LoVo (cell line): ENCODE data around the gene RPF1.
"Not testable (repeated sequence)": the region's sequence is repeated elsewhere in the genome, so short reads cannot be mapped to it uniquely, and the experiment has no call there.

Experiments used
- DNase-seq: peaks from one replicate; pipeline ENCODE4 v3.0.0-alpha.2; 2016; ENCODE audit warnings: low spot score

The RPF1 gene

GRCh38 chr1:84492726-84493125, 13.7 kb downstream of the RPF1 start:
- DNase-seq: no peak

GRCh38 chr1:84493747-84494146, 14.7 kb downstream of the RPF1 start:
- DNase-seq: no peak

- DNase-seq: no peak
Observed at GRCh38 chr1:84496498-84496897, 17.4 kb downstream of the RPF1 start.

- no peak for DNase-seq
Observed at GRCh38 chr1:84497631-84498275, 18.7 kb downstream of the RPF1 start.

- DNase-seq: no peak
Observed at GRCh38 chr1:84502927-84503326, 23.9 kb downstream of the RPF1 start.

- DNase-seq: no peak
Observed at GRCh38 chr1:84504580-84505492, 25.8 kb downstream of the RPF1 start.

GRCh38 chr1:84505493-84506001, 26.5 kb downstream of the RPF1 start:
- peak; percentile 47 for DNase-seq

GRCh38 chr1:84506002-84506728, 27.1 kb downstream of the RPF1 start, which contains the start of the genes GNG5 and SPATA1:
Gene GNG5 (minus strand): TSS chr1:84506581. CDS start chr1:84506091, 490 bp downstream.
Gene SPATA1 (plus strand): TSS chr1:84506386. CDS start chr1:84516360, 9,974 bp downstream.
- peak; percentile 97 for DNase-seq

- no peak for DNase-seq
Observed at GRCh38 chr1:84506729-84507453, 27.8 kb downstream of the RPF1 start.

- DNase-seq: not testable (repeated sequence)
Observed at GRCh38 chr1:84507887-84508286, 28.8 kb downstream of the RPF1 start.

GRCh38 chr1:84508510-84508909, 29.4 kb downstream of the RPF1 start:
- DNase-seq: no peak

GRCh38 chr1:84509029-84509428, 30.0 kb downstream of the RPF1 start:
- DNase-seq: no peak

GRCh38 chr1:84510165-84510564, 31.1 kb downstream of the RPF1 start:
- no peak for DNase-seq

- DNase-seq: no peak
Observed at GRCh38 chr1:84510668-84511067, 31.6 kb downstream of the RPF1 start.

- DNase-seq: no peak
Observed at GRCh38 chr1:84524590-84524989, 45.5 kb downstream of the RPF1 start.

GRCh38 chr1:84525779-84526178, 46.7 kb downstream of the RPF1 start:
- no peak for DNase-seq

- DNase-seq: no peak
Observed at GRCh38 chr1:84538599-84538998, 59.5 kb downstream of the RPF1 start.

- peak; percentile 7 for DNase-seq
Observed at GRCh38 chr1:84539972-84540371, 60.9 kb downstream of the RPF1 start.

GRCh38 chr1:84540759-84541158, 61.7 kb downstream of the RPF1 start:
- no peak for DNase-seq

- peak; percentile 4 for DNase-seq
Observed at GRCh38 chr1:84541679-84542078, 62.6 kb downstream of the RPF1 start.
